Hematopoietic multipotent progenitor cell treated with erythropoietin and hydrocortisone succinate and interleukin-3 and kit ligand, for 6 days (in vitro differentiated cells): ENCODE data around the gene SARM1.
"Not testable (repeated sequence)": the region's sequence is repeated elsewhere in the genome, so short reads cannot be mapped to it uniquely, and the experiment has no call there.

Experiments
- DNase-seq: peaks from one replicate; pipeline ENCODE4 v3.0.0-alpha.2; 2015

The SARM1 gene

DNA sequence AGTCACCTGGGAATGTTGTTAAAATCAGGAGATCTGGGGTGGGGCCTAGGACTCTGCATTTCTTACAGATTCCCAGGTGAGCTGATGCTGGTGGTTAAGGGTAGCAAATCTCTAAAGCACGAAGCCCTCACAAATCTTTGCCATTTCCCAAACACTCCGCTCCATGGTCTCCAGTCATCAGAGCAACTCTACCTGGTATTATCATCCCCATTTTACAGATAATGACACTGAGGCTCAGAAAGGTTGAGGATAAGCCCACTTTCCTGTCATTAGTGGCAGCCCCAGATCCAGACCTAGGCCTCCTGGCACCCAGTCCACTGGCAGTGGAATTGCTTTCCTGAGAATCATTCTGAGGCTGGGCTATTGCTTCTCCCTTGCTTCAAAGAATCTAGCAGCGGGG, 25.8 kb downstream of the SARM1 start:
- DNase-seq, result no peak

DNA sequence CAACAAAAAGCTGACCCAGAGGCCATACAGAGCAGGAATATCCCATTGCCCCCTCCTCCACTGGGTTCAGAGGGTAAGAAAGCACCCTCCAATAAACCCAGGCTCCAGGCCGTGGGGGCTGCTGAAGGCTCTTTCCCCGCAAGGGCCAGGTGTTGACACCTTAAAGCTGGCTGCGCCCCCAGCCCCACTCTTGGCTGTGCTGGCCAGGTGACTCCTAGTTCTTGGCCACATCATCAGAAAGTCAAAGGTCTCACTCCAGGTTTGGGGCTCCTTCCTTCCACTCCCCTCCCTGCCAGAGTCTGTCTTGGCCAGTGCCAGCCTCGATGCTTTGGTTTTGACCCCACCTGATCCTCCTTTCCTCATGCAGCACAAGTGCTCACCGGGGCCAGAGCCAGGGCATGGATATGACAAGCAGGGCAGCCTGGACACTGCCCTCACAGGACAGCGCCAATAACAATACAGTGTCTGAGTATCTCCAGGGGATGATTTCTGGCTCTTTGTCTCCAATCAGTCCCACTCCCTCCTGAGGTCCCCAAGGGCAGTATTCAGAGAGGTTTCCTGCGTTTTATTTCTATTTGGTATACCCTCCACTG, 26.3 kb downstream of the SARM1 start:
- no peak for DNase-seq

DNA sequence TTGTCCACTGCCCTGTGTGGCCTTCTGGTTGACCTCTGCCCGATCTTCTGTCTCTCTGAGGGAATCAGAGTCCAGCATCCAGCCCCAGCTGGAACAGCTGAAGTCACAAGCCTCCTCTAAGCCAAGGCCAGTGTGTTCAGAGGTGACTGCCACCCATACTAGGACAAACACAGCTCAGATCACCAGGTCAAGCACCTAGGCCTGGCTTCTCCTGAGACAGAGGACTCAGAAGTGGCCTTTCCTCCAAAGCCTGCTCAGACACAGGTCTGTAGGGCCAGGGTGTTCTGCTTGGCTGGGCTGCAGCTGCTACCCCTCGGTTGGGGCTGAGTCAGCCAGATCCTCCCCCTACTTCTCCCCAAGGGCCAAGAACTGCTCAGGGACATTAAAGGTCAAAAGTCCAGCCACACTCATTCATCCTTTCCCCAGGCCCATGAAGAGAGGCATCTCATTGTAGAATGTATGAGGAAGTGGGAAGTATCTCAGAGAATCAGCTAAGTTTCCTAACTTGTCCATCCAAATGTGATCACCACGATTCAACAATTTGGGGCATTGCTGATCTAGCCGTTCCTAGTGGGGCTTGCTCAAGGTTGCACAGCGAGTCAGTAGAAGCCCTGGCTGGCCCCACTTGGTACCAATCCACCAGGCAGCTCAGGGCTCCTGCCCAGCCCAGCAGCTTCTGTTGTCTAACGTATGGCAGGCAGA, 26.9 kb downstream of the SARM1 start:
- DNase-seq, result no peak

DNA sequence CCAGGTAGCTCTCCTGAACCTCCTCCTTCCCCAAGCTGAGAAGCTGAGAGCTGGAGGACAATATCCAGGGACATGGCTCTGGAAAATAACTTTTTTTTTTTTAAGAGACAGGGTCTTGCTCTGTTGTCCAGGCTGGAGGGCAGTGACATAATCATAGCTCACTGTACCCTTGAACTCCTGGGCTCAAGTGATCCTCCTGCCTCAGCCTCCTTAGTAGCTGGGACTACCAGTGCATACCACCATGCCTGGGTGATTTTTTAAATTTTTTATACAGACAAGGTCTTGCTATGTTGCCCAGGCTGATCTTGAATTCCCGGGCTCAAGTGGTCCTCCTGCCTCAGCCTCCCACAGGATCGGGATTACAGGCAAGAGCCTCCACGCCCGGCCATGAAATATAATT, 28.3 kb downstream of the SARM1 start:
- no peak for DNase-seq

DNA sequence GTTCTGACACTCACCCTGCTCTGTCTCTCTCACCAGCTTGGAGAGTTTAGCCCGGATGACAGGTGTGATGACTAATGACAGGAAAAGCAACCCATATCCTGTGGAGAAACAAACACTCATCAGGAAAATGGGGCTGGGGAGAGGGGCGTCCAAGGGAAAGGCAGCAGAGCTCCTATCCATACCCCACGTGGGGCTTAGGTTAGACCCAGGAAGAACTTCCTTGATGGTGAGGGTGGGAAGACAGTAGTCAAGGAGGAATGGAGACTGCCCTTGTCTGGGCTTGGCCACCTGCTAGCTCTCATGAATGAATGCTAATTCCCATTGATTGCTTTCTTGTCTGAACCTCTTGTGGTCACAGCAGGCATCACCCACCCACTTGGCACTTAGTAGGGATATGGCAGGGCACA, 30.7 kb downstream of the SARM1 start:
- no peak for DNase-seq

DNA sequence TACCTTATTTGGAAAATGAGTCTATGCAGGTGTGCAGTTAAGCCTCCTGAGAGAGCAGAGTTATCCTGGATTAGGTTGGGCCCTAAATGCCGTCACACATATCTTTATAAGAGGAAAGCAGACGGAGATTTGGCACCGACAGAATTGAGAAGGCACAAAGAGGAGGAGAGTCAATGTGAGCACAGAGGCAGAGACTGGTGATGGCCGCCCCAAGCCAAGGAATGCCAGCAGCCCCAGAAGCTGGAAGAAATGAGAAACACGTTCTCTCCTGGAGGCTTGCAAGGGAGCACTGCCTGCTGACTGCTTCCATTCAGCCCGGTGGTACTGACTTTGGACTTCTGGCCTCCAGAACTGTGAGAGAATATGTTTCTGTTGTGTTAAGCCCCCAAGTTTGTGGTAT, 31.4 kb downstream of the SARM1 start:
- DNase-seq, result no peak

DNA sequence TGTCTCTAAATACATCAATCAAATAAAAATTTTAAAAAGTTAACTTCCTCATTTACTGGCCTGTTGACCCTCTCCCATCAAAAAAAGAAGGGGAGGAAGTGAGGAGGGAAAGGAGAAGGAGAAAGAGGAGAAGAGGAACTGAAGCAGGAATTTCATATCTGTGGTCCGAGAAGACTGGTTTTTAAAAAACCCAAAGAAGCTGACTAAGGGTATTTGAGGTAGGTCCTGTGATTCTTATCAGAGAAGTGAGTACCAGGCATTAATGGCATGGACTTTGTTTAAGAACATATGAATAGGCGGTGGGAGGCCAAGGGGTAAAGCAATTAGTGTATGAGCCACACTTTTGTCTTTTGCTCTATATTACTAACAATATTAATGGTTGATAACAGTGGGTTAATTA, 32.5 kb downstream of the SARM1 start:
- DNase-seq, result no peak

DNA sequence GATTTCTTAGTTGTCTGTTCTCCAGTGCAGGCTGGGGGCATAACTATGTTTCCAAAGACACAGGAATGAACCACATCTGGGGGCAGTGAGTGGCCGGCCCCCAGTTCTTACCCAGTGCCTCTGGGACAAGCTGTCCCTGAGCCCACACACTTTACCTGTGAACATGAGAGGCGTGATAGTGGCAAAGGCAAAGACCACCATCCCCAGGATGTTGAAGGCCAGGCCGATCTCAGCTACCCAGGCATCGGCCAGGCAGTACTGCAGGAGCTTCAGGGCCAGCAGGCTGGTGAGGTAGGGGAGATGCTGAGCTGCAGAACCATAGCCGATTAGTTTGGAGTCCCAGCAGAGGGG, 32.9 kb downstream of the SARM1 start:
- no peak for DNase-seq

DNA sequence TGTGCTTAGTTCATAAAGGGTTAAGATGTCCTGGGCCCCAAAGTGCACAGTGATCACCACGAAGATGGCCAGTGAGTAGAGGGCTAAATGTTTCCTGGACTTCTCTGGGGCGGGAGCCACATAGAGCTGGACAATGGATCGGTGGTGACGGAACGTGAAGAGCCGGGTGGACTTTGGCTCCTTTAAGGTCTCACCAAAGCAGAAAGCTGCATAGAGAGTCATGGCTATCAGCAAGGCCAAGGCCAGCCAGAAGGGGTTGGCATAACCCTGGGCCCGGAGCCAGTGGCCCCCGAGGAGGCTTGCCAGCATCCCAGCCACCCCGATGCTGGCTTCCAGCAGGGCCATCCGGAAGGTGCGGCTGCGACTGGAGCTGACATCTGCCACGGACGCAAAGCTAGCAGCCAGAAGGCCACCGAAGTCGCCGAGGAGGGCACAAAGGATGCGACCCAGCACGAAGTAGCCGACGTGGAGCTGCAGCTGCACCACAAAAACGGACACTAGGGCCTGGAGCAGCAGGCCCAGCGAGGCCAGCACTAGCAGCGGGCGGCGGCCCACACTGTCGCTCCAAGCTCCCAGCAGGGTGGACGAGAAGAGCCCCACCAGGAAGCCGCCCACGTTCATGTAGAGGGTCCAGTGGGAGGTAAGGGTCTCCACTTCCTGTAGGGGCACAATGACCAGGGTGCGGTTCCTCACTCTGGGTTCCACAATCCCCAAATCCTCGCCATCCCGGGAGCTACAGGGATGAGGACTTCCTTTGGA, 33.5 kb downstream of the SARM1 start:
- no peak for DNase-seq

DNA sequence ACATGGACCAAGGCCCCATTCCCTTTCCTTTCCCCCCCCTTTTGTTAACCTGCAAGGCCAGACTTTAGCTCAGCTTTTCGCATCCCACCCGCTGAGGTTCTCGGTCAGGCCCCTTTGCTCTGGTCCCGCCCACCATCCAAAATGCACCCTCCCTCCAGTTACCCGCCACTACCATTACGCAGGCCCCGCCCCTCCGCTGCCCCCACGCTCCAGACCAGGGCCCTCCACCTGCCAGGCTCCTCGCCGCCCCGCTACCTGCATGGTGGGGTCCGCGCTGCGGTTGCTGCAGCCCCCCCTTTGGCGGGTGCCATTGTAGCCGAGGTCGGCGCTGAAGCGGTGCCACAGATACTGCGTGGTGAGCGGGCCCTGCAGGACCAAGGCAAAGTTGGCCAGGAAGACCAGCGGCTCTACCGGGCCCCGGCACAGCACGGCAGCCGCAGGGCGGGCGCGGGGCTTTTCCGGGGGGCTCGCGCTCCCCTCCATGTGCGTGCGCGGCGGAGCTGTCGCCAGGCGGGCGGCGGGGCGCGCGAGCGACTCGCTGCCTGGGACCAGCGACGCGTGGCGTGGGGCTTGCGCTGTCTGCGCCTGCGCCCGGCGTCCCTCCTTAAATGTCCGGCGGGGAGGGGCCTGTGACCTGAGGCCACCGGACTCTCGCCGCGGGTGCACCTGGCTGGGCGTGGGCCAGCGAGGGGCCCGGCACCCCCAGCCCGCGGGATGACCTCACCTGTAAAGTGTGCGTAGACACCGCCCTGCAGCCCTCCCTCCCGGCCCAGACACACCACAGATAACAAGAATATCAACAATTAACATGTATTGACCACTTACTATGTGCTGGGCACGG, 34.4 kb downstream of the SARM1 start, which contains the start of gene SLC46A1:
Gene SLC46A1, minus strand, starts transcription at position 581 of the 841 bp plus-strand sequence. Its CDS starts 98 bp downstream, at position 483.
- DNase-seq, result peak; percentile 68

DNA sequence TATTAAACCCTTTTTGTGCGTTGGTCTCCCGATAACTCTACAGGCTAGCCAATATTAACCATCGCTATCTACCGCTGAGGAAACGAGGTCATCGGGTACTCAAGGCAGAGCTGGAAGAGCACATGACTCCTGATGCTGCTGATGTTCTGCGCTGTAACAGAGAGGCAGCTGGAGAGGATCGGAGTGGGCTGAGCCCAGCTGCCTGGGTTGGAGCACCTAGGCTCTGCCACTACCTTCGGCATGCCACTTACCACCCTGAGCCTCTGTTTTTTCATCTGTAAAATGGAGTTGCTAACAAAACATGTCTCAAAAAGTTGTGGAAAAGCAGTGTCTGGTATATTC, 35.0 kb downstream of the SARM1 start:
- peak; percentile 42 for DNase-seq

DNA sequence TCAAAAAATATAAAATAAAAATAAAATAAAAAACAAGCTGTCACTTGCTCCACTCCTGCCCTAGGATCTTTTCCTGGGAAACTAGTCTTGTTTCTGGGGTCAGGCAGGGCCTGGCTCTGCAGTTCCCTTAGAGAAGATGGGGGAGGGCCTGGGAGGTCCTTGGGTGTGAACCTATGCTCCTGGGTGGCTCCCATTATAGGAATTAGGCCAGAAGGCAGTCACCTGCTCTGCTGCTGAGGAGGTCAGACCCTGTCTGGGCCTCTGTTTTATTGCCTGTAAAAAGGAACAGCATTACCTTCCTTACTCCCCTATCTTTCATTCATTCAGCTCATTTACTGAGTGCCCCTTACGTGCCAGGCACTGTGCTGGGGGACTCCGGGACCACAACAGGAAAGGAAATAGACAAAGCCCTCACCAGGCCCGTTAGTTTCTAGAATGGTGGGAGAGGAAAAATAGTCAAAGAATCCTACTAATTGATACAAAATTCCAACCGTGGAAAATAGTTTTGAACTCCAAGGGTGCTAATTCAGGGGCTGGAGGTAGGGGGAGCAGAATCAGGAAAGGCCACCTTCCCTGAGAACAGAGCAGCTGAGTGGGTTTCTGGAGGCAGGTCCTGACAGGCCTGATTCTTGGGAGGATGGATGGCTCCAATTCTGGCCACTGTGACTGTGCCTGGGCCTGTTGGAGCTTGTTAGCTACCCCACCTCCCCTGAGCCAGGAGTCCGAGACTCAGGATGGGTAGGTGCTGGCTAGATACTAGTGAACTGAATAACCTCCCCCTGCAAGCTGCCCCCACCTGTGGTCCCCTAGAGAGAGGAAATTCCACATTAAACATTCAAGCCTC, 35.9 kb downstream of the SARM1 start:
- no peak for DNase-seq

DNA sequence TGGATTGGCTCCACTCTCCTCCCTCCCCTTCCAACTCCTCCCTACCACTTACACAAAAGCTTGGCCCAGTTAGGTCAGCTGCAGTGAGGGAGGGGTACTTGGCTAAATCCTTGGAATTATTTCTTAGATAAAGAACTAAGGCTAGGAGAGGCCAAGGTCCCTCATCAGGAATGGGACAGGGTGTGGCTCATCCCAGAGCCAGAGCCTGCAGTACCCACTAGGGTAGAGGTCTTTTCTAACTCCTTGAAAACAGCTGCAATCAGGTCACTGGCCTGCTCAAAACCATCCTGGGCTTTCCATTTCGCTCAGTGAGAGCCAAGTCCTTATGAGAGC, 36.4 kb downstream of the SARM1 start:
- DNase-seq, result no peak

DNA sequence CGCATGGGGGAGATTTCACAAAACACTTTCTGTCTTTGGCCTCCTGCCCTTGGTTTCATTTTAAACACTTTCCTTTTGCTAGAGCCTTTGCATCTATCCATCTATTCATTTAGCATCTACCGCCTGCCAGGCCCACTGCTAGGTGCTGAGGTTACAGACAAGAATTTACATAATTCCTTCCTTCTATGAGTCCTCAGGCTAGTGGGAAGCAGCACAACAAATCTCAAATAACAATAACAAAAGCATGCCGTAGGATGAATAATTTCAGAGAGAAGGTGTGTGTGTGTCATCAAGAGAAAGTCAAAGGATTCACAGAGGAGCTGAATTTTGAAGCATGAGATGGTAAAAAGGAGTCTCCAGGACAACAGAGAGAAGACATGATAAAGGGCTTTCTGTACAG, 40.6 kb downstream of the SARM1 start:
- no peak for DNase-seq

DNA sequence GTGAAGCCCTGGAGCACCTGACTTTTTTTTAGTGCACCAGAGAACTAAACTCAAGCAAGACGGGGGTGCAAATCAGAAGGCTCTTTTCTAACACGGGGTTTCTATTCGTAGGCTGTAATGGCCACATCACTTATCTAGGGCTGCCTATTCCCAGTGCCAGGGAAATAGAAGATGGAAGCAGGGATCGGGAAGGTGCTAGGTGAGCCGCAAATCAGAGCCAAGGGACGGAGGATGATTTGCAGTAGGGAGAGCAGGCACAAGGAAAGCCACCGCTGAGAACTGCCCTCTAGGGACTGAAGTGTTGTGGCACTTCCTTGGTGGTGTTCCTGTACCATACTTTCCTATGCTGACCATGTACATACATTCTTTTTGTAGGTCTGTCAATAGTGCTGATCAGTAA, 42.3 kb downstream of the SARM1 start:
- no peak for DNase-seq

DNA sequence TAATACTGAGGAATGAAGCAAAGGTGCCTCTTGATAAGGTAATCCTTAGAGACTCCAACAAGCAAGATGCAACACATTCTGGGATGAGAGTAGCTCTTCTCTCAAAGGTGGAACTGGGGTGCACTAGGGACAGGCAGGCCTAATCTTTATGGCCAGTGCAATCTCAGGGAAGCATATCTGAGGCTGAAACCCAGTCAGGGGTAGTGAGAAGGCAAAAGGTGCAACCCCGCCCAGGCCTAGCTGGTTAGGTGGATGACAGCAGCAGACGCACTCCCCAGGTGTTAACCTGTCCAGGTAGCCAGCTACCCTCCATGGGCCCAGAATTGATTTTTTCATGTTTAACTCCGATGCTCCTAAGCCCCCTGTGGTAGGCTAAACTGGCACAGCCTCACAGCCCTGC, 44.4 kb downstream of the SARM1 start:
- no peak for DNase-seq

DNA sequence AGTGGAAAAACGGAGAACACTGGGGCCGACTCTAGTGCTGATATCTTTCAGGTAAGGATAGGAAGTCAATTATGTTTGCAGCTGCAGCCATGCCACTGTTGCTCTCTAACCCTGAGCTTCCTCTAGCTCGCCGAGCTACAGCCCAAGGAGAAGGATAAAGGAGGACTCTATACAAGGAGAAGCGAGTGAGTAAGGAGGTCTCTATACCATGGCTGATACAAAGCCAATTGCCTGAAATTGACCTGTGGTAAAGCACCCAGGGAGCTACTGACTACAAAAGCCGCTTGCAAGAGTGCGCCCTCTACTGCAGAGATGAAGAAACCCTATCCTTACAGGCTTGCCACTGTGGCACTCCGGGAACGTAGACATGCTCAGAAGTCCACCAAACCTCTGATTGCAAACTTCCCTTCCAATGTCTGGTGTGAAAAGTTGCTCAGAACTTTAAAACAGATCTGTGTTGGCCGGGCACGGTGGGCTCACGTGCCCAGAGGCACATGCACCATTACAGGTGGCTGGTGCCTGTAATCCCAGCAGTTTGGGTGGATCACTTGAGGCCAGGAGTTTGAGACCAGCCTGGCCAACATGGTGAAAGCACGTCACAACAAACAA, 45.3 kb downstream of the SARM1 start:
- DNase-seq, result peak; percentile 89

DNA sequence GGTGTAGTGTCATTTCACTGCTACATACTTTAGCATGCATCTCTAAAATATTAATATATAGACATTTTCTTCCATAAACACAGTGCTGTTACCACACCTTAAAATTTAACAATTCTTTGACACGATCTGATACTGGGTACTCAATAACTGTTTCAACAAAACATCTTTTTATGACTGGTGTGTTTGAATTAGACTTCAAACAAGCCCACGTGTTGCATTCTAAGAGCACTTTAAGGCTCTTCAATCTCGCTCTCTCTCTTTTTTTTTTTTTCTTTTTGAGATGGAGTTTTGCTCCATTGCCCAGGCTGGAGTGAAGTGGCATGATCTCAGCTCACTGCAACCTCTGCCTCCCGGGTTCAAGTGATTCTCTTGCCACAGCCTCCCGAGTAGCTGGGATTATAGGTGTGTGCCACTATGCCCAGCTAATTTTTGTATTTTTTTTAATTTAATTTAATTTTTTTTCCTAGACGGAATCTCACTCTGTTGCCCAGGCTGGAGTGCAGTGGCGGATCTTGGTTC, 50.4 kb downstream of the SARM1 start:
- no peak for DNase-seq

DNA sequence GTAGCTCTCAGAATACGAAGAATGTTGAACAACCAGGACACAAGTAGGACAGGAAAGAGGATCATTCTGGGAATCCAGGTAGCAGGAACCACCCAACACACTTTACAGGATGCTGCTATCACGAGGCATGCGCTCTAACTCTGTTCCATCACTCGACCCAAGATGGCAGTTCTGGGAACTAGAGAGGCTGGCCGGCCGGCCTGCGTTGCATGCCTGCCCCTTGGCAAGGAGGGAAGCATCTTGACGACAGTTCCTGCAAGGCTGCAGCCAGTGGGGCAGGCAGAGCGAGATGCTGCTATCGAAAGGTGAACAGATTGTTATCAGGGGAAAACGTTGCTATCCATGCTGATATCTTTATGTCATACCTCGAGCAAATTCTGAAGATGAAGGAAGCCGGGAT, 53.7 kb downstream of the SARM1 start:
- no peak for DNase-seq

DNA sequence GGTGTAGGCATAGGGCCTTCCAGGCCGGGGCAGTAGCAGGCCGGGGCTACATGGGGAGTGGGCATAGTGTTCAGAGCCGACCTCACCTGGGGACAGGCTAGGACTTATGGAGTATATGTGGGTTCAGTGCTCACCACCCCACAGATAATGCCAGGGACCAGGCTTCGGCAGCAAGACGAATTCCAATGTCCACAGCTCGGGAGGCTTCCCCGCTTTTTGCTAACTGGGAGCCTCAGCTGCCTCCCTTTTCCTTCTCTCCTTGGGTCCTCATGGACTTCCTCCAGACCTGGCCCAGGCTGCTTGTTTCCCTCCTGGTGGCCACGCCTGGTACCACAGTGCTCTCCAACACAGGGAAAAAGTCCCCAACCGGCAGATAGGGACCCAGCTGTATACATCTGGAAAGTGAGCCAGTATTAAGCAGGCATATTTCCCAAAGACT, 54.6 kb downstream of the SARM1 start:
- peak; percentile 47 for DNase-seq

DNA sequence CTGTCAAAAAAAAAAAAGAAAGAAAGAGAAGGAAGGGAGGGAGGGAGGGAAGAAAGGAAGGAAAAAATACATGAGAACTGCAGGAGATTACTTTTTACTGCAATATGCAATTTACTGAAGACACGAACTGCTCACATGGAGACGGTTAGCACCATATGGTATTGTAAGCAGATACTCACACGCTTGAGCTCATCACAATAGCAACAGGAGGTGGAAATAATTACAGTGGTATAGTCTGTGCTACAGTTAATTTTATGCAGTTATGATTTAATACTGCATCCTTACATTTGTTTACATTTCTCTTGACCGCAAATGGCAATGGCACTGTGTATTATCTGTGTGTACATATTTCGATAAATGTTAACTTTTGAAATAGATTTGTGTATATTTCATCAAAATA, 55.9 kb downstream of the SARM1 start:
- DNase-seq, result no peak

DNA sequence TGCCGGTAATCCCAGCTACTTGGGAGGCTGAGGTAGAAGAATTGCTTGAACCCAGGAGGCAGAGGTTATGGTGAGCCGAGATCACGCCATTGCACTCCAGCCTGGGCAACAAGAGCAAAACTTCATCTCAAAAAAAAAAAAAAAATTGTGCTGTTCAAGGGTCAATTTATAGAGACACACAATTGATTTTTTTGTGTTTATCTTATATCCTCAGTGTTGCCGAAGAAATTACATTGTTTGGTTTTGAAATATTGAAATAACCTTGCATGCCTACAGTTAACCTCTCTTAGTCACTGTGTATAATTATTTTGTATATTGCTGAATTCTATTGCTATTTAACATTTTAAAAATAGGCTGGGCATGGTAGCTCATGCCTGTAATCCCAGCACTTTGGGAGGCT, 56.5 kb downstream of the SARM1 start:
- not testable (repeated sequence) for DNase-seq
